HepG2 (cell line): Measurements from ENCODE around the gene CDH1. TPM values are rescaled to one million over a fixed set of nuclear protein-coding genes. Genes with fewer than 3 reads are reported as not detected.

Source experiments
- AKAP8 ChIP-seq: sonication (generic); formaldehyde crosslinking; IDR thresholded peaks from 2 replicates; pipeline ENCODE4 v1.5.1; 2020; ENCODE audit warnings: mild to moderate bottlenecking, missing genetic modification reagents
- CCDC6 ChIP-seq: sonication (generic); formaldehyde crosslinking; IDR thresholded peaks from 2 replicates; pipeline ENCODE4 v1.8.1; 2022; ENCODE audit warnings: mild to moderate bottlenecking, missing genetic modification reagents, moderate library complexity
- CEBPB ChIP-seq: IDR thresholded peaks from 2 replicates; pipeline ENCODE4 v1.6.1; 2011; ENCODE audit warnings: low read depth, low read length, improper control_type of control experiment, borderline replicate concordance
- KAT7 ChIP-seq: IDR thresholded peaks from 2 replicates; pipeline ENCODE4 v1.6.1; 2018; ENCODE audit warnings: borderline replicate concordance, missing compliant biosample characterization
- SAP130 ChIP-seq: IDR thresholded peaks from 2 replicates; pipeline ENCODE4 v1.6.1; 2016; ENCODE audit warnings: low read depth
- TCF7L2 ChIP-seq: IDR thresholded peaks from 2 replicates; pipeline ENCODE4 v1.6.1; 2011; ENCODE audit warnings: mild to moderate bottlenecking, low read depth, low read length, moderate library complexity
- TERF1 ChIP-seq: sonication (generic); formaldehyde crosslinking; IDR thresholded peaks from 2 replicates; pipeline ENCODE4 v1.8.0; 2022; ENCODE audit warnings: mild to moderate bottlenecking, missing genetic modification reagents, moderate library complexity
- ZHX1 ChIP-seq: sonication (generic); formaldehyde crosslinking; IDR thresholded peaks from 2 replicates; pipeline ENCODE4 v1.8.1; 2022; ENCODE audit warnings: low read depth, mild to moderate bottlenecking, missing genetic modification reagents
- ZKSCAN1 ChIP-seq: fragments of 150-350 bp; IDR thresholded peaks from 2 replicates; pipeline ENCODE4 v1.6.1; 2014; ENCODE audit warnings: low read length
- ZMAT5 ChIP-seq: sonication (generic); formaldehyde crosslinking; IDR thresholded peaks from 2 replicates; pipeline ENCODE4 v1.5.0; 2020; ENCODE audit warnings: mild to moderate bottlenecking, low read depth, missing genetic modification reagents, borderline replicate concordance
- ZMYM2 ChIP-seq: sonication (generic); formaldehyde crosslinking; IDR thresholded peaks from 2 replicates; pipeline ENCODE4 v1.8.0; 2022; ENCODE audit warnings: mild to moderate bottlenecking, missing genetic modification reagents
- ZNF564 ChIP-seq: sonication (generic); formaldehyde crosslinking; IDR thresholded peaks from 2 replicates; pipeline ENCODE4 v1.8.1; 2023; ENCODE audit warnings: mild to moderate bottlenecking, missing genetic modification reagents
- ZSCAN30 ChIP-seq: sonication (generic); formaldehyde crosslinking; IDR thresholded peaks from 2 replicates; pipeline ENCODE4 v1.5.0; 2020; ENCODE audit warnings: mild to moderate bottlenecking, missing genetic modification reagents
- polyA plus RNA-seq, 8 experiments: library from polyadenylated mRNA; depleted of rRNA in 3 of 8; stranded (reverse) in 7 of 8; unstranded in 1 of 8; fragments of >200 nt; fragmentation: Illumina TruSeq in 4 of 8; extraction: Trizol in 4 of 8; gene quantifications; 2 replicates each; pipeline versions ENCODE4 v1.2.1 to v1.2.3, GENCODE V29; 2011 to 2016; ENCODE audit warnings: low read depth in 4 of 8, missing spikeins in 1 of 8, mixed read lengths in 1 of 8; ENCODE audit not compliant: insufficient read depth in 1 of 8
- total RNA-seq, 5 experiments: library from RNA; depleted of rRNA; stranded (reverse); fragments of >200 nt; fragmentation: Illumina TruSeq; extraction: Trizol; gene quantifications; 2 replicates each; pipeline ENCODE4 v1.2.3, GENCODE V29; 2016; ENCODE audit warnings: low read depth in 1 of 5
- TF ChIP-seq, protein P1 (sequence below): IDR thresholded peaks from 2 replicates; pipeline ENCODE4 v1.6.1; 2016; ENCODE audit warnings: low read depth
- TF ChIP-seq, protein P2 (sequence below): sonication (generic); formaldehyde crosslinking; IDR thresholded peaks from 2 replicates; pipeline ENCODE4 v1.8.1; 2023; ENCODE audit warnings: missing genetic modification reagents, inconsistent platforms, borderline replicate concordance
- TF ChIP-seq, protein P3 (sequence below): sonication (generic); formaldehyde crosslinking; IDR thresholded peaks from 2 replicates; pipeline ENCODE4 v1.4.0; 2020; ENCODE audit warnings: missing genetic modification reagents, borderline replicate concordance
- TF ChIP-seq, protein P4 (sequence below): sonication (generic); formaldehyde crosslinking; IDR thresholded peaks from 2 replicates; pipeline ENCODE4 v1.9.0; 2022; ENCODE audit warnings: missing genetic modification reagents, mild to moderate bottlenecking, borderline replicate concordance

The CDH1 gene
- total and polyA plus RNA-seq, 2 of the 13 experiments (the other 11 are each of a cell fraction or from before 2014, with no cell fraction given) = 0.95 to 9.8 TPM

DNA sequence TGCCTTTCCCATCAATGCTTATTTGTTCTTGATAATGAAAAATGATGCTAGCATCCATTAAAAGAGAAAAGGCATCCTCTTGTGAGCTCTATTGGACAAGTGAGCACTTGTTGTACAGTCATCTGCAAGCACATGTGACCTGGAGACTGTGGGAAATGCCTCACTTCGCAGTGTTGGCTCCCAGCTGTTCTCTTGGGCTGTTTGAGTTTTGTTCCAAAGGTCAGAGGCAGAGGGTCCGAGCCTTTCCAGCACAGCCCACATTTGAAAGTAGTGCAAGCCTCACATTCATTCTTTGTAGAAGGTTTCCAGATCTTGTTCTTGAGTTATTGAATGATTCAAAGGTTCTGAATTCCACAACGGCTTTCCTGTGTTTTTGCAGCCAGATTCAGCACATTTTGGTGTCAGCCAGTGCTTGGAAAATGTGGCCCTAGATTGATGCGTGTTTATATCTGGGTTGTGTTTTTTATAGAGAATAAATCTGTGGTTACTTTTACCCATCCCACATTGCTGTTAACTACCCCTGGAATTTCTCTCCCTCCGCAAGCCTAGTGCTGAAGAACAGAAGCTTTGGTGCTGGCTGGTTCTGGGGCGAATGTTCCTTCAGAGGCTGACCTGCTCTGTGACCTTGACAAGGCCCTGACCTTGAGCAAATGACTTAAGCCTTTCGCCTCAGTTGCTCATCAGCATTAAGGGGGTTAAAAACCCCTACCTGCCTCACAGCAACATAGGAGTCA is 49.8 kb downstream of the CDH1 start (continued):
- TF ChIP-seq, protein P1, sequence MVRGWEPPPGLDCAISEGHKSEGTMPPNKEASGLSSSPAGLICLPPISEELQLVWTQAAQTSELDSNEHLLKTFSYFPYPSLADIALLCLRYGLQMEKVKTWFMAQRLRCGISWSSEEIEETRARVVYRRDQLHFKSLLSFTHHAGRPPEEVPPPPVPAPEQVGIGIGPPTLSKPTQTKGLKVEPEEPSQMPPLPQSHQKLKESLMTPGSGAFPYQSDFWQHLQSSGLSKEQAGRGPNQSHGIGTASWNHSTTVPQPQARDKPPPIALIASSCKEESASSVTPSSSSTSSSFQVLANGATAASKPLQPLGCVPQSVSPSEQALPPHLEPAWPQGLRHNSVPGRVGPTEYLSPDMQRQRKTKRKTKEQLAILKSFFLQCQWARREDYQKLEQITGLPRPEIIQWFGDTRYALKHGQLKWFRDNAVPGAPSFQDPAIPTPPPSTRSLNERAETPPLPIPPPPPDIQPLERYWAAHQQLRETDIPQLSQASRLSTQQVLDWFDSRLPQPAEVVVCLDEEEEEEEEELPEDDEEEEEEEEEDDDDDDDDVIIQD (CRISPR knock-in tag) = peak; percentile 68; the same call in 1 of the 2 replicates
- TF ChIP-seq ZNF564 (CRISPR knock-in tag) = no peak
- TF ChIP-seq KAT7 (CRISPR knock-in tag) = 0 out of 2 replicates have a peak, but pooled peaks have one; percentile 42
- no peak for TF ChIP-seq ZKSCAN1
- TF ChIP-seq, protein P2, sequence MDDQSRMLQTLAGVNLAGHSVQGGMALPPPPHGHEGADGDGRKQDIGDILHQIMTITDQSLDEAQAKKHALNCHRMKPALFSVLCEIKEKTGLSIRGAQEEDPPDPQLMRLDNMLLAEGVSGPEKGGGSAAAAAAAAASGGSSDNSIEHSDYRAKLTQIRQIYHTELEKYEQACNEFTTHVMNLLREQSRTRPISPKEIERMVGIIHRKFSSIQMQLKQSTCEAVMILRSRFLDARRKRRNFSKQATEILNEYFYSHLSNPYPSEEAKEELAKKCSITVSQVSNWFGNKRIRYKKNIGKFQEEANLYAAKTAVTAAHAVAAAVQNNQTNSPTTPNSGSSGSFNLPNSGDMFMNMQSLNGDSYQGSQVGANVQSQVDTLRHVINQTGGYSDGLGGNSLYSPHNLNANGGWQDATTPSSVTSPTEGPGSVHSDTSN (CRISPR knock-in tag) = no peak
- TF ChIP-seq TERF1 (CRISPR knock-in tag) = no peak
- no peak for TF ChIP-seq CEBPB
- TF ChIP-seq, protein P3, sequence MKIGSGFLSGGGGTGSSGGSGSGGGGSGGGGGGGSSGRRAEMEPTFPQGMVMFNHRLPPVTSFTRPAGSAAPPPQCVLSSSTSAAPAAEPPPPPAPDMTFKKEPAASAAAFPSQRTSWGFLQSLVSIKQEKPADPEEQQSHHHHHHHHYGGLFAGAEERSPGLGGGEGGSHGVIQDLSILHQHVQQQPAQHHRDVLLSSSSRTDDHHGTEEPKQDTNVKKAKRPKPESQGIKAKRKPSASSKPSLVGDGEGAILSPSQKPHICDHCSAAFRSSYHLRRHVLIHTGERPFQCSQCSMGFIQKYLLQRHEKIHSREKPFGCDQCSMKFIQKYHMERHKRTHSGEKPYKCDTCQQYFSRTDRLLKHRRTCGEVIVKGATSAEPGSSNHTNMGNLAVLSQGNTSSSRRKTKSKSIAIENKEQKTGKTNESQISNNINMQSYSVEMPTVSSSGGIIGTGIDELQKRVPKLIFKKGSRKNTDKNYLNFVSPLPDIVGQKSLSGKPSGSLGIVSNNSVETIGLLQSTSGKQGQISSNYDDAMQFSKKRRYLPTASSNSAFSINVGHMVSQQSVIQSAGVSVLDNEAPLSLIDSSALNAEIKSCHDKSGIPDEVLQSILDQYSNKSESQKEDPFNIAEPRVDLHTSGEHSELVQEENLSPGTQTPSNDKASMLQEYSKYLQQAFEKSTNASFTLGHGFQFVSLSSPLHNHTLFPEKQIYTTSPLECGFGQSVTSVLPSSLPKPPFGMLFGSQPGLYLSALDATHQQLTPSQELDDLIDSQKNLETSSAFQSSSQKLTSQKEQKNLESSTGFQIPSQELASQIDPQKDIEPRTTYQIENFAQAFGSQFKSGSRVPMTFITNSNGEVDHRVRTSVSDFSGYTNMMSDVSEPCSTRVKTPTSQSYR = no peak
- peak; percentile 86 for TF ChIP-seq SAP130 (CRISPR knock-in tag)
- TF ChIP-seq AKAP8 (CRISPR knock-in tag) = no peak
- no peak for TF ChIP-seq TCF7L2
- TF ChIP-seq ZHX1 (CRISPR knock-in tag) = no peak
- no peak for TF ChIP-seq ZMAT5 (CRISPR knock-in tag)
- no peak for TF ChIP-seq ZMYM2 (CRISPR knock-in tag)
- TF ChIP-seq, protein P4, sequence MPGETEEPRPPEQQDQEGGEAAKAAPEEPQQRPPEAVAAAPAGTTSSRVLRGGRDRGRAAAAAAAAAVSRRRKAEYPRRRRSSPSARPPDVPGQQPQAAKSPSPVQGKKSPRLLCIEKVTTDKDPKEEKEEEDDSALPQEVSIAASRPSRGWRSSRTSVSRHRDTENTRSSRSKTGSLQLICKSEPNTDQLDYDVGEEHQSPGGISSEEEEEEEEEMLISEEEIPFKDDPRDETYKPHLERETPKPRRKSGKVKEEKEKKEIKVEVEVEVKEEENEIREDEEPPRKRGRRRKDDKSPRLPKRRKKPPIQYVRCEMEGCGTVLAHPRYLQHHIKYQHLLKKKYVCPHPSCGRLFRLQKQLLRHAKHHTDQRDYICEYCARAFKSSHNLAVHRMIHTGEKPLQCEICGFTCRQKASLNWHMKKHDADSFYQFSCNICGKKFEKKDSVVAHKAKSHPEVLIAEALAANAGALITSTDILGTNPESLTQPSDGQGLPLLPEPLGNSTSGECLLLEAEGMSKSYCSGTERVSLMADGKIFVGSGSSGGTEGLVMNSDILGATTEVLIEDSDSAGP = no peak
- TF ChIP-seq ZSCAN30 = no peak
- no peak for TF ChIP-seq CCDC6 (CRISPR knock-in tag)
